ENCODE results near the gene RPH3AL.

- TF ChIP-seq, protein P1, sequence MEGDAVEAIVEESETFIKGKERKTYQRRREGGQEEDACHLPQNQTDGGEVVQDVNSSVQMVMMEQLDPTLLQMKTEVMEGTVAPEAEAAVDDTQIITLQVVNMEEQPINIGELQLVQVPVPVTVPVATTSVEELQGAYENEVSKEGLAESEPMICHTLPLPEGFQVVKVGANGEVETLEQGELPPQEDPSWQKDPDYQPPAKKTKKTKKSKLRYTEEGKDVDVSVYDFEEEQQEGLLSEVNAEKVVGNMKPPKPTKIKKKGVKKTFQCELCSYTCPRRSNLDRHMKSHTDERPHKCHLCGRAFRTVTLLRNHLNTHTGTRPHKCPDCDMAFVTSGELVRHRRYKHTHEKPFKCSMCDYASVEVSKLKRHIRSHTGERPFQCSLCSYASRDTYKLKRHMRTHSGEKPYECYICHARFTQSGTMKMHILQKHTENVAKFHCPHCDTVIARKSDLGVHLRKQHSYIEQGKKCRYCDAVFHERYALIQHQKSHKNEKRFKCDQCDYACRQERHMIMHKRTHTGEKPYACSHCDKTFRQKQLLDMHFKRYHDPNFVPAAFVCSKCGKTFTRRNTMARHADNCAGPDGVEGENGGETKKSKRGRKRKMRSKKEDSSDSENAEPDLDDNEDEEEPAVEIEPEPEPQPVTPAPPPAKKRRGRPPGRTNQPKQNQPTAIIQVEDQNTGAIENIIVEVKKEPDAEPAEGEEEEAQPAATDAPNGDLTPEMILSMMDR (IDR thresholded peaks at IDR 0.05) = no peak
- no peak for TF ChIP-seq POLR2A (IDR thresholded peaks at IDR 0.05)
Observed at GRCh38 chr17:332558-333322, 19.9 kb downstream of the RPH3AL start.
